Keratinocyte (primary cell): ENCODE data around the gene CD27.

Experiments used
- CTCF ChIP-seq, 3 experiments: IDR thresholded peaks in 1 of 3; conservative IDR thresholded peaks in 1 of 3; optimal IDR thresholded peaks in 1 of 3; 2 replicates in 2 of 3; 3 replicates in 1 of 3; pipeline versions ENCODE3 to v1.5.1; 2011; ENCODE audit warnings: low read length in 3 of 3, mild to moderate bottlenecking in 3 of 3, moderate library complexity in 2 of 3, control low read depth in 1 of 3, inconsistent platforms in 1 of 3; ENCODE audit not compliant: insufficient read depth in 2 of 3; ENCODE audit errors: extremely low read depth in 1 of 3
- EZH2 ChIP-seq: IDR thresholded peaks from one replicate; pipeline ENCODE4 v1.6.1; 2012; ENCODE audit warnings: inconsistent platforms, mild to moderate bottlenecking, low read length, moderate library complexity

GRCh38 chr12:6469609-6470374, 25.0 kb downstream of the CD27 start:
- TF ChIP-seq CTCF (optimal IDR thresholded peaks at IDR 0.05 in 1 of 3, IDR thresholded peaks at IDR 0.05 in 1 of 3, conservative IDR thresholded peaks at IDR 0.05 in 1 of 3; ENCODE audit: extremely low read depth in 1 of 3, insufficient read depth in 2 of 3, low read length in 3 of 3) (no peak), EZH2 (no peak)
